Transverse colon (tissue), 4 donors: ENCODE data around the gene MASP1. TPM values are rescaled to one million over a fixed set of nuclear protein-coding genes. Genes with fewer than 3 reads are reported as not detected.
A peak's percentile ranks its signal among the peaks of the same experiment; 100 is the strongest.

Experiments
- DNase-seq: peaks from one replicate; pipeline ENCODE4 v3.0.0-alpha.2; 2019
- H3K27ac ChIP-seq, 4 donors: fragments of 200-600 bp; sonication (generic); 2 replicates each; pipeline ENCODE4 v1.5.1; 2016 to 2018; ENCODE audit warnings: inconsistent platforms in 4 of 4
- H3K27me3 ChIP-seq: fragments of 200-600 bp; sonication (generic); 2 replicates; pipeline ENCODE4 v1.5.1; 2017; ENCODE audit warnings: inconsistent platforms
- H3K36me3 ChIP-seq, 4 donors: fragments of 200-600 bp; sonication (generic); 2 replicates each; pipeline ENCODE4 v1.5.1; 2017 to 2019; ENCODE audit warnings: inconsistent platforms in 4 of 4
- H3K4me1 ChIP-seq, 4 donors: fragments of 200-600 bp; sonication (generic); 2 replicates each; pipeline ENCODE4 v1.5.1; 2017 to 2020; ENCODE audit warnings: inconsistent platforms in 4 of 4
- H3K4me3 ChIP-seq, 4 donors: fragments of 200-600 bp; sonication (generic); 1 replicate in 1 of 4; 2 replicates in 3 of 4; pipeline versions ENCODE4 v1.5.1 to v1.6.1; 2017 to 2019; ENCODE audit warnings: inconsistent platforms in 4 of 4
- H3K9me3 ChIP-seq, 2 donors: fragments of 200-600 bp; sonication (generic); 2 replicates each; pipeline ENCODE4 v1.5.1; 2017 to 2019; ENCODE audit warnings: inconsistent platforms in 2 of 2
- EP300 ChIP-seq: sonication (generic); formaldehyde crosslinking; IDR thresholded peaks from one replicate; pipeline ENCODE4 v1.6.1; 2017; ENCODE audit warnings: antibody characterized with exemption, low read depth
- POLR2A ChIP-seq: fragments of 450-650 bp; IDR thresholded peaks from one replicate; pipeline ENCODE4 v1.6.1; 2016; ENCODE audit warnings: antibody characterized with exemption, mild to moderate bottlenecking, moderate library complexity
- POLR2AphosphoS5 ChIP-seq, 3 donors: sonication (generic); formaldehyde crosslinking; IDR thresholded peaks; one replicate each; pipeline ENCODE4 v1.6.1; 2016; ENCODE audit warnings: antibody characterized with exemption in 3 of 3
- WGBS, 2 donors: methylation state at CpG; one replicate each; pipeline ENCODE4 v1.1.5; 2018; ENCODE audit warnings: low coverage in 1 of 2; 5-methylcytosine and 5-hydroxymethylcytosine counted together
- in situ Hi-C, 4 donors: fragments of 200-750 bp; cut with MboI; loops; one replicate each; pipeline versions ENCODE4 v1.15.0 to v1.15.1; 2017; ENCODE audit warnings: low sequenced_read_pairs in 3 of 4, low pct_ligation_motif_present in 1 of 4, low pct_unique_long_range_greater_than_20kb in 1 of 4
- intact Hi-C: fragments of 100-400 bp; cut with DNase I; formaldehyde crosslinking; loops from one replicate; pipeline ENCODE4 v1.15.1; 2023; ENCODE audit warnings: low total_unique reads
- total RNA-seq, 4 donors: library from RNA; depleted of rRNA; stranded (reverse); fragments of >200 nt; gene quantifications; one replicate each; pipeline ENCODE4 v1.1.0, GENCODE V29; 2016
- TF ChIP-seq, protein P1 (sequence below), 5 experiments: fragments of 200-600 bp in 3 of 5; fragments of 450-650 bp in 2 of 5; sonication (generic) in 3 of 5; IDR thresholded peaks; 1 replicate in 2 of 5; 2 replicates in 3 of 5; pipeline ENCODE4 v1.5.1; 2016 to 2017; ENCODE audit warnings: antibody characterized with exemption in 5 of 5, inconsistent platforms in 3 of 5, mild to moderate bottlenecking in 2 of 5, moderate library complexity in 1 of 5

MASP1 gene, protein sequence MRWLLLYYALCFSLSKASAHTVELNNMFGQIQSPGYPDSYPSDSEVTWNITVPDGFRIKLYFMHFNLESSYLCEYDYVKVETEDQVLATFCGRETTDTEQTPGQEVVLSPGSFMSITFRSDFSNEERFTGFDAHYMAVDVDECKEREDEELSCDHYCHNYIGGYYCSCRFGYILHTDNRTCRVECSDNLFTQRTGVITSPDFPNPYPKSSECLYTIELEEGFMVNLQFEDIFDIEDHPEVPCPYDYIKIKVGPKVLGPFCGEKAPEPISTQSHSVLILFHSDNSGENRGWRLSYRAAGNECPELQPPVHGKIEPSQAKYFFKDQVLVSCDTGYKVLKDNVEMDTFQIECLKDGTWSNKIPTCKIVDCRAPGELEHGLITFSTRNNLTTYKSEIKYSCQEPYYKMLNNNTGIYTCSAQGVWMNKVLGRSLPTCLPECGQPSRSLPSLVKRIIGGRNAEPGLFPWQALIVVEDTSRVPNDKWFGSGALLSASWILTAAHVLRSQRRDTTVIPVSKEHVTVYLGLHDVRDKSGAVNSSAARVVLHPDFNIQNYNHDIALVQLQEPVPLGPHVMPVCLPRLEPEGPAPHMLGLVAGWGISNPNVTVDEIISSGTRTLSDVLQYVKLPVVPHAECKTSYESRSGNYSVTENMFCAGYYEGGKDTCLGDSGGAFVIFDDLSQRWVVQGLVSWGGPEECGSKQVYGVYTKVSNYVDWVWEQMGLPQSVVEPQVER
- 10 to 100 TPM in 2 of 4 donors, 1 to 10 TPM in 2; 4.5 to 45.2 (median 13.9) TPM for total RNA-seq

- H3K36me3 ChIP-seq = no peaks in the 10 kb centered on the region
- TF ChIP-seq POLR2AphosphoS5 (IDR thresholded peaks at IDR 0.05) (no peak), EP300 (no peak), POLR2A (no peak)
- TF ChIP-seq, protein P1, sequence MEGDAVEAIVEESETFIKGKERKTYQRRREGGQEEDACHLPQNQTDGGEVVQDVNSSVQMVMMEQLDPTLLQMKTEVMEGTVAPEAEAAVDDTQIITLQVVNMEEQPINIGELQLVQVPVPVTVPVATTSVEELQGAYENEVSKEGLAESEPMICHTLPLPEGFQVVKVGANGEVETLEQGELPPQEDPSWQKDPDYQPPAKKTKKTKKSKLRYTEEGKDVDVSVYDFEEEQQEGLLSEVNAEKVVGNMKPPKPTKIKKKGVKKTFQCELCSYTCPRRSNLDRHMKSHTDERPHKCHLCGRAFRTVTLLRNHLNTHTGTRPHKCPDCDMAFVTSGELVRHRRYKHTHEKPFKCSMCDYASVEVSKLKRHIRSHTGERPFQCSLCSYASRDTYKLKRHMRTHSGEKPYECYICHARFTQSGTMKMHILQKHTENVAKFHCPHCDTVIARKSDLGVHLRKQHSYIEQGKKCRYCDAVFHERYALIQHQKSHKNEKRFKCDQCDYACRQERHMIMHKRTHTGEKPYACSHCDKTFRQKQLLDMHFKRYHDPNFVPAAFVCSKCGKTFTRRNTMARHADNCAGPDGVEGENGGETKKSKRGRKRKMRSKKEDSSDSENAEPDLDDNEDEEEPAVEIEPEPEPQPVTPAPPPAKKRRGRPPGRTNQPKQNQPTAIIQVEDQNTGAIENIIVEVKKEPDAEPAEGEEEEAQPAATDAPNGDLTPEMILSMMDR (IDR thresholded peaks at IDR 0.05) = no peak
- intact Hi-C loops = loop anchor here (10.0 kb wide), 1 partner anchor 67 kb away; no protein-coding TSS in a partner anchor
- no peak for DNase-seq
- no peaks in the 10 kb centered on the region for H3K27me3 ChIP-seq
- WGBS, 2 donors = 27 to 45% methylated on average over 2 to 9 of the region's 10 CpGs
- H3K4me1 ChIP-seq = peaks cover 0 to 10% (median 6%) of the 10 kb centered on the region in 4 donors
- H3K27ac ChIP-seq = peak within 1 kb of the TSS; percentile 41 to 85 (median 66)
- peak within 1 kb of the TSS; percentile 3 to 38 (median 16) for H3K4me3 ChIP-seq
- H3K9me3 ChIP-seq = no peaks in the 10 kb centered on the region
- in situ Hi-C loops = no loop called here
These were observed at the start of gene MASP1 for GRCh38 chr3:187291512-187292132. TSS of gene MASP1 (minus strand) at chr3:187291737. CDS start at chr3:187291632, 105 bp downstream.

DNA sequence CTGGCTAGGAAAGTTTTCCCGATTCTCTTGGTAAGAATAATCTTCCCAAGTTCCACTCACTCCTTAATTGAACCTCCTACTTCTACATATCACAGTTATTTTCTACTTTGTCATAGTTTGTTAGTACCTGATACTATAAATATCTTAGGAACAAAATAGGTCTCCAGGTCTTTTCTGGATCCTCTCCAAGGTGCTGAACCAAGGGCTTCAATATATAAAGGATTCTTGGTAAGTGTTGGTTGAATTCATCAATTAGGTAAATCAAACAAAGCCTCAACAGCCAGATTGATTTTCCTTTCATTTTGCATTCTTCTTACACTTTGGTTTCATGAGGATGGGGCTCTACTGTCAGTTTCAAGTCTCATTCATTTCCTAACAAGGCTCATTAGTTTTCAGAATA lies 49.0 kb upstream of the MASP1 start:
- Histone ChIP-seq H3K4me3 (no peak overlapping the region), H3K36me3 (no peaks in the 10 kb centered on the region), H3K27ac (no peak overlapping the region), H3K27me3 (no peaks in the 10 kb centered on the region), H3K4me1 (no peaks in the 10 kb centered on the region), H3K9me3 (no peaks in the 10 kb centered on the region)
- no peak for DNase-seq
- no peak for TF ChIP-seq POLR2A
- TF ChIP-seq, protein P1 (IDR thresholded peaks at IDR 0.05) = no peak
- TF ChIP-seq POLR2AphosphoS5 (IDR thresholded peaks at IDR 0.05) = no peak
- no peak for TF ChIP-seq EP300
- intact Hi-C loops = no loop called here
- 86 to 100% methylated on average over 1 of the region's 1 CpG for WGBS, 2 donors
- in situ Hi-C loops = no loop called here

DNA sequence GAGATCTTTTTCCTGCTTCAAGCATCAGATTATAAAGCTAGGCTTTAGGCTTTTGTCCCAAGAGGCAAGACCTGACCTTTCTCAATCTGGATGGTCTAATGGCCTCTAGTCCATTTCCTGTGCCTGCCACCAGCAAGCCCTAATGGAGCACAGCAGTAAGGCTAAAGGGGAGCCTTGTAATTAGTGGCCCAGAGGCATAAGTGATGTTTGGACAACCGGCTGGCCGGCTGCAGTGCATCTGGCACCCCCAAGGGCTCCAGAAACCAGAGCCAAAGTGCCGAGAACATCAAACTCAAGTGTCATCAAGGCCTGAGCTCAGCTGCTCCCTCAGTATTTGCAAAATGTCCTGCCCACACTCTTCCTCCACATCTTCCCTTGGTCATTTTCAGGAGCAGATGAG lies 44.8 kb upstream of the MASP1 start:
- WGBS, 2 donors = 60 to 64% methylated on average over 3 of the region's 3 CpGs
- no peak for DNase-seq
- H3K4me3 ChIP-seq = no peak overlapping the region
- intact Hi-C loops = no loop called here
- no peaks in the 10 kb centered on the region for H3K27me3 ChIP-seq
- no peaks in the 10 kb centered on the region for H3K36me3 ChIP-seq
- no peak overlapping the region for H3K27ac ChIP-seq
- no peak for TF ChIP-seq POLR2A
- TF ChIP-seq POLR2AphosphoS5 (IDR thresholded peaks at IDR 0.05) = no peak
- no peak for TF ChIP-seq EP300
- TF ChIP-seq, protein P1 (IDR thresholded peaks at IDR 0.05) = no peak
- no peaks in the 10 kb centered on the region for H3K9me3 ChIP-seq
- in situ Hi-C loops = no loop called here
- H3K4me1 ChIP-seq = no peaks in the 10 kb centered on the region

DNA sequence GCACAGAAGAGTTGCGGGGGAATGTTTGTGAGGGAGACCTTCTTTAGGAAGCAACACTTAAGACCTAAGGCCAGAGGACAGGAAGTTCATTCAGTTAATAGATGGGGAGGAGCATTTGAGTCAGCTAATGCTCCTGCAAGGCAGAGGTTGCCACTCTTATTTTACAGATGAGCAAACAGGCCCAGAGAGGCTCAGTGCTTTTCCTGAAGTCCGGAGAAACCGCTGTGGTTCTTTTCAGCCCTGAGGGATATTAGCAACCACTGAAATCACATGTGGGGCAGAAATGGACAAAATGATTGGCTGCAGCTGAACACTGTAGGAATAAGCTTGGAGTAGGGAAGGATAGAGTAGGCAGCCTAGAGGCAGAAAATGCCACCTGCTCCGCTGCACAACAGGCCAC lies 43.4 kb upstream of the MASP1 start:
- 92 to 94% methylated on average over 2 to 4 of the region's 4 CpGs for WGBS, 2 donors
- in situ Hi-C loops = no loop called here

More for the DNA sequence above, 43.4 kb upstream of the MASP1 start:
- TF ChIP-seq POLR2A = no peak
- no peak for DNase-seq
- Histone ChIP-seq H3K27me3 (no peaks in the 10 kb centered on the region), H3K4me1 (no peaks in the 10 kb centered on the region), H3K4me3 (no peak overlapping the region), H3K36me3 (no peaks in the 10 kb centered on the region), H3K27ac (no peak overlapping the region), H3K9me3 (no peaks in the 10 kb centered on the region)
- intact Hi-C loops = no loop called here
